Daoy (cell line): ENCODE data around the gene ATP8A2. TPM values are rescaled to one million over a fixed set of nuclear protein-coding genes. Genes with fewer than 3 reads are reported as not detected.

Source experiments
- DNase-seq: peaks from one replicate; pipeline ENCODE4 v3.0.0-alpha.2; 2015; ENCODE audit warnings: low read depth
- total RNA-seq: library from RNA; depleted of rRNA; stranded (reverse); fragments of >200 nt; shearing (Covaris generic); gene quantifications from 2 replicates; pipeline ENCODE4 v1.2.3, GENCODE V29; 2014

The ATP8A2 gene
- total RNA-seq, 1 experiment from 2014 or later: 2.7 TPM

GRCh38 chr13:26010487-26011207 is 638.9 kb downstream of the ATP8A2 start:
- DNase-seq: no peak

DNA sequence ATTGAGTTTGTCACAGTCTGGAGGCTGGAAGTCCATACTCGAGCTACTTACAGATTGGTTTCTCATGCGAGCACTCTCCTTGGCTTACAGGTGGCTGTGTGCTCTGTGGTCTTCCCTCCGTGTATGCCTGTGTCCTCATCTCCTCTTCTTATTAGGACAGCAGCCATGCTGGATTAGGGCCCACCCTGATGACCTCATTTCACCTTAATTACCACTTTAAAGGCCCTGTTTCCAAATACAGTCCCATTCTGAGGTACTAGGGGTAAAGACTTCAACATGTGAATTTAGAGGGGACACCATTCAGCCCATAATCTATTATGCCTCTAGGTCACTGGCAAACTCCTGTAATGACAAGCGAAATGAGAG is 639.4 kb downstream of the ATP8A2 start:
- DNase-seq: no peak

DNA sequence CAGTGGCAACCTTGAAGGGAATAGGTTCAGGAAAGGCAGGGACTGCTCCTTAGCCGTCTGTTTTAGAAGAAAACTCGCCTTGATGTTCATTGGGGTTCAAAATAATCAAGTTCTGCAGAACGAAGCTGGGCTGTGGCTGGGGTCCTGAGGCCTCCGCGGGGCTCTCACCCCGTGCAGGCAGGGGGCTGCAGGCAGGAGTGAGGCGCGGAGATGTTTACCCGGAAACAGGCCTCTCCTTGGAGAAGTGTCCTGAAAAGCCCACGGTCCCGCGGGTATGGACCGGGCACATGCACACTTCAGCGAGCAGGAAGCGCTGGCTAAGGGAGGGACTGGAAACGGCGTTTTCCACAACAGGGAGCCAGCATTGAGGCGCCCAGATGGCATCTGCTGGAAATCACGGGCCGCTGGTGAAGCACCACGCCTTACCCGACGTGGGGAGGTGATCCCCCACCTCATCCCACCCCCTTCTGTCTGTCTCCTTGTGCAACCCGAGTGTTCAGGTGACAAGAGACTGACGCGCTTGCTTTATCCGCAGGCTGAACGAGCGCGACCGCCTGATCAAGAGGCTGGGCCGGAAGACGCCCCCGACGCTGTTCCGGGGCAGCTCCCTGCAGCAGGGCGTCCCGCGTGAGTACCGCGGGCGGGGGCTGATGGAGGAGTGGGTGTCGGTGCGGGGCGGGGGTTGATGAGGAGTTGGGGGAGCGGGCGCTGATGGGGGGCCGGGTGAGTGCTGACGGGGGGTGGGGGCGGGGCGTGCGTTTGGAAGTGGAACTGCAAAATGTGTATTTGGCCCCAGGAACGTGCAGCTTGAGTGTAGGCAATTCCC is 640.4 kb downstream of the ATP8A2 start:
- DNase-seq: peak; percentile 28

- no peak for DNase-seq
Measured at GRCh38 chr13:26012995-26013394, 641.2 kb downstream of the ATP8A2 start.

DNA sequence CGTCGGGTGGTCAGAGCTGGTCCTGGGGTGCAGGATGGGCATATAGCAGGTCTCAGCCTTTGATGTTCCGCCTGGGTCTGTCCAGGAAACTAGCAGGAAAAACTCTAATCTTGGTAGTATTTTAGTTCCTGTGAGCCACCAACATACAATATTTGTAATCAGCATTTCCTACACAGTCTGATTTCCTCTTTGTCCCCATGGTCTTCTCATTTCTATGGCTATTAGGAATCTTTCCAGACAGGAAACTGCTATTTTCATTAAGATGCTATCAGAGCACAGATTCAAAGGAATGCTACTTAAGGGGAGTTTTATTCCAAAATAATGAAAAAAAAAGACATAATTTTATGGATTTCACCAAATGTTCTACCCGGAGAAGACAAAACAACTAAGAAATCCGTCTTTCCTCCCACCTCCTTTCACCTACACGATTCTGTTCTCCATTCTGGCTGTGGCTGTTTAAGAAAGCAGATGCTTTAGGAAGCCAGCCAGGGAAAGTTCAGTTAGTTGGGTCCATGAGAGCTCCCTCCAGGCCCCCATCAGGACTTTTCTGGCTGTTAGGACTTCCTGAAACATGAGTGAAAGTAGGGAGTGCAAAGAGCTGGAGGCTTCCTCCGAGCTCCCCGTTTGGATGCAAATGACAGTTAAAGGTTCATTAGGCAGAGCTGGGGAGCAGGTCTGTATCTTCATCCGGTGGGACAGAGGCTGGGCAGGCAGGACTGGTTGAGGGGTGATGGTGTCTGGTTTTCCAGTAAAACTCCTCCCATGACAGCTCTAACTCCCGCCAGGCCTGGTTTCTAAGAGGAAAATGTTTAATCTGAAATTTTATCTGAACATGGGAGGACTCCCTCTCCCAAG is 643.7 kb downstream of the ATP8A2 start:
- DNase-seq: no peak

GRCh38 chr13:26016189-26016588 is 644.4 kb downstream of the ATP8A2 start:
- no peak for DNase-seq

GRCh38 chr13:26017196-26017921 is 645.6 kb downstream of the ATP8A2 start:
- peak; percentile 21 for DNase-seq

GRCh38 chr13:26017932-26018665 is 646.3 kb downstream of the ATP8A2 start:
- peak; percentile 61 for DNase-seq

- peak; percentile 12 for DNase-seq
Measured at GRCh38 chr13:26019251-26019650, 647.5 kb downstream of the ATP8A2 start.

DNA sequence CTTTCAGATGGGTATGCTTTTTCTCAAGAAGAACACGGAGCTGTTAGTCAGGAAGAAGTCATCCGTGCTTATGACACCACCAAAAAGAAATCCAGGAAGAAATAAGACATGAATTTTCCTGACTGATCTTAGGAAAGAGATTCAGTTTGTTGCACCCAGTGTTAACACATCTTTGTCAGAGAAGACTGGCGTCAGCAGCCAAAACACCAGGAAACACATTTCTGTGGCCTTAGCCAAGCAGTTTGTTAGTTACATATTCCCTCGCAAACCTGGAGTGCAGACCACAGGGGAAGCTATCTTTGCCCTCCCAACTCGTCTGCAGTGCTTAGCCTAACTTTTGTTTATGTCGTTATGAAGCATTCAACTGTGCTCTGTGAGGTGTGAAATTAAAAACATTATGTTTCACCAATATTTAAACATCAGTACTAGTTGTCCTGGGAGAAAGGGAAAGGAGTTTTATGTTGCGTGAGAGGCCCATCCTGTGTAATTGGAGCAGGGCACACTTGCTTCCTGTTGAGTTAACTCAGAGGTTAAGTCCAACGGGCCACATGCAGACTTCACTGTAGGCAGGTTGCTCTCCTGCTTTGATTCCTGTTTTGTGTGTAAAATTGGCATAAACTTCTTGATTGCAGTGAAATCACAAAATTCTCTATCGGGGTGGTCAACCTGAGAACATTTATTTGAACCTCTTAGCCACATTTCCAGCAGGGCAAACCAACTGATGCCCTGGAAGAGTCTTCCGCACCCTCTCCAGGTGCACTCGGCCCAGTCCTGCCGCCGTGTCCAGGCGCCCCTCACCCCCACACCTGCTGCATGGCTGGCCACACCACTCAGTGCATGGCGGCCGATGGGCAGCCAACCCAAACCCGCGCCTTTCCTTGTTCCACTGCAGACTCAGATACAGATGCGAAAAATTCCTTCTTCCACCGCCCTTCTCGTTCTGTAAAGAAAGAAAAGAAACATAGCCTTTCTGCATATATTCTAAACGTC is 648.4 kb downstream of the ATP8A2 start:
- peak; percentile 87 for DNase-seq

- no peak for DNase-seq
Measured at GRCh38 chr13:26020891-26021290, 649.1 kb downstream of the ATP8A2 start.

- DNase-seq: peak; percentile 12
Measured at GRCh38 chr13:26021516-26021915, 649.7 kb downstream of the ATP8A2 start.

DNA sequence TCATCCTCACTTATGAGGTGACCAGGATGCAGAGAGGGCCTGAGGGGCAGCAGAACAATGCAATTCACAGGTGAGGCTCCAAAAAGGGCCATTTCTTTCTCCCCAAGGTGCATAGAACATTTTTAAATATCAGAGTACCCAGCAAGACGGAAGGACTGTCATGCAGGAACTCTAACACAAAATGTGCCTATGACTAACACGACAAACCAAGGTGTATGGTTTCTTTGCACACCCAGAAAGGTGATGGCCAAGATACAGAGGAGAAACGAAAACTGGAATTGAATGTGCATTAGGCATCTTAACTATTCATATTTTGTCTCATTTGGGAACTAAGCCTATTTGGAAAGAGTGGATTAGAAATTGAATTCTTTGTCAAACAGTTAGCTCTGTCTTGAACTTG is 650.2 kb downstream of the ATP8A2 start:
- peak; percentile 14 for DNase-seq

- peak; percentile 97 for DNase-seq
Measured at GRCh38 chr13:26022538-26023292, 650.9 kb downstream of the ATP8A2 start.

- peak; percentile 50 for DNase-seq
Measured at GRCh38 chr13:26024558-26024957, 652.8 kb downstream of the ATP8A2 start.

DNA sequence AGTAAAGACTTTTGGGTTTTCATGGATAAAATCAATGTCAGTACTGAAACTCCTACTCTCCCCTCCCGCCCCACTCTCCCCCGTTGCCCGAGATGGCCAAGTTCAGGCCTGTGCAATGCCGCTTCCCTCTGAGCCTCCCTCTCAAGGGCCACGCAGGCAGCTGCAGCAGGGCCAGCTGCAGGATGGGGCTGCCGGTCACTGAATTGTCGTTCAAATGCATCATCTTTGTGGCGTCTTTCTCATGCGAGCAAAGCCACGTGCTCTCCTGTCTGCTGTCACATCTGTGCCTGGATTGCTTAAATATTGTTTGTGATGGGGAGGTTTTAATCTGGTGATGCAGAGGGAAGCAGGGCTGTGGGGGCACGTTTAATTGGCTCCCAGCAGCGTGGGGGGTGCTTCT is 653.4 kb downstream of the ATP8A2 start:
- DNase-seq: peak; percentile 14

DNA sequence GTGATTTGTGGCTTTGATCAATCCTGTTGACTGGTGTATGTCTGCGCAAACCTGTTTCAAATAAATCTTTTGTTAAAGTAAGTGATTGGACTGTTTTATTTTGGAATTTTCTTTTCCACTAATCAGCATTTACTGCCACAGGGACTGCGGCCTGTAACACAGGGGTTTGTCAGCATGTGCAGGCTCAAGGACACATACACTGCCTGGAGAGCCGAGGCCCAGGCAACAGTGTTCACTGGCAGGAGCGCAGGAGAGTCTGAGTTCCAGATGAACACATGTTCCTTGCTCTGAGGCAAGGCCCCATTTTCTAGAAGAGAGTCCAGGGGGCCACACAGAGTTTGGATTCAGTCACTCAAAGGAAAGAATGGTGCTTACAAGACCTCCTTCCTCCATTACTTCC is 654.0 kb downstream of the ATP8A2 start:
- no peak for DNase-seq

DNA sequence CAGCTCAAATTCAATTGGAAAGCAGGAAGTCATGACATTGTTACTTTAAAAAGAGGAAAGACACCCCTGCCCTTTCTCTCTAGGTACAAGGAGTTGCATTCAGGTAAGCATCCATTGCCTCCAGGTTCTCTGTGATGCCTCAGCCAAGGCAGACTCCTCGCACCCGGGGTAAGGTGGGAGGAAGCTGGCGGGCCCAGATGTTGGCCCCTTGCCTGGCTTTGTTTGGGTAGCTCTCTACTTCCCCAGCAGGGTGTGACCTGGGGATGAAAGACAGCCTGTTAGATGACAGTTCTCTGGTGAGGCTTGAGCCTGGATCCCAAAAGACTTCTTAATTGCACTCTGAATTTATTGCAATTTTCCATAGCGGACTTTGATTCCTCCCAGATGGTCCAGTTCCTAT is 654.4 kb downstream of the ATP8A2 start:
- no peak for DNase-seq
